Ovary (tissue), 9 donors: ENCODE measurements around the gene RAPGEF4. TPM values are rescaled to one million over a fixed set of nuclear protein-coding genes. Genes with fewer than 3 reads are reported as not detected.

Source experiments
- DNase-seq, 5 donors: peaks; one replicate each; pipeline ENCODE4 v3.0.0-alpha.2; 2019 to 2020
- H3K27ac ChIP-seq, 2 donors: fragments of 200-600 bp; one replicate each; pipeline versions ENCODE4 v1.5.1 to v1.8.0; 2019 to 2022
- H3K27me3 ChIP-seq: fragments of 200-600 bp; one replicate; pipeline ENCODE4 v1.8.0; 2022
- H3K36me3 ChIP-seq: fragments of 200-600 bp; sonication (generic); one replicate; pipeline ENCODE4 v1.5.1; 2019
- H3K4me1 ChIP-seq: one replicate; pipeline ENCODE4 v1.8.1; 2013; ENCODE audit warnings: mild to moderate bottlenecking, moderate library complexity; ENCODE audit not compliant: insufficient read depth
- H3K4me3 ChIP-seq: fragments of 200-600 bp; sonication (generic); one replicate; pipeline ENCODE4 v1.5.1; 2017
- H3K9me3 ChIP-seq, 2 donors: fragments of 200-600 bp in 1 of 2; sonication (generic) in 1 of 2; one replicate each; pipeline versions ENCODE4 v1.5.1 to v1.8.1; 2013 to 2019; ENCODE audit warnings: mild to moderate bottlenecking in 1 of 2, moderate library complexity in 1 of 2
- EP300 ChIP-seq: sonication (generic); formaldehyde crosslinking; IDR thresholded peaks from one replicate; pipeline ENCODE4 v1.6.1; 2017; ENCODE audit warnings: antibody characterized with exemption
- POLR2A ChIP-seq: fragments of 450-650 bp; IDR thresholded peaks from one replicate; pipeline ENCODE4 v1.6.1; 2017; ENCODE audit warnings: antibody characterized with exemption, mild to moderate bottlenecking, moderate library complexity
- WGBS, 3 donors: extraction: QIAGEN DNeasy Blood & Tissue Kit in 1 of 3; methylation state at CpG; one replicate each; pipeline versions ENCODE4 v1.1.5 to v1.1.7; 2013 to 2017; 5-methylcytosine and 5-hydroxymethylcytosine counted together
- intact Hi-C, 4 donors: fragments of 100-400 bp; cut with DNase I; formaldehyde crosslinking; loops; one replicate each; pipeline versions ENCODE4 v1.11.0 to v1.15.1; 2022 to 2023
- polyA plus RNA-seq, 2 donors: library from polyadenylated mRNA; stranded (reverse); fragments of 200-250 nt in 1 of 2; fragments of 350-450 nt in 1 of 2; fragmentation: Illumina TruSeq in 1 of 2; extraction: RNeasy Lipid Tissue Mini Kit (QIAGEN cat#74804) in 1 of 2; gene quantifications; one replicate each; pipeline ENCODE4 v1.2.3, GENCODE V29; 2013 to 2014
- total RNA-seq, 7 donors: library from RNA; depleted of rRNA in 2 of 7; stranded (reverse); fragments of >200 nt in 2 of 7; fragmentation: NEBNext Ultra II Directional in 3 of 7; extraction: Animal tissue kit (Norgen Biotek cat#: 25700) in 3 of 7; gene quantifications; one replicate each; pipeline versions ENCODE4 v1.1.0 to v1.2.4, GENCODE V29; 2016 to 2023
- TF ChIP-seq, protein P1 (sequence below), 3 donors: fragments of 450-650 bp in 2 of 3; fragments of 200-600 bp in 1 of 3; IDR thresholded peaks; one replicate each; pipeline versions ENCODE4 v1.5.1 to v1.8.0; 2016 to 2022; ENCODE audit warnings: antibody characterized with exemption in 3 of 3, mild to moderate bottlenecking in 1 of 3
- donor health status: DM: no; HTN: no; CAD: no; lungs with moderate emphysema.
- donor health status: DM: no; HTN: no; CAD: no.
- donor health status: Bipolar disorder and iron deficiency.
- donor health status: DM: yes; HTN: yes; CAD: no.
- donor health status: DM: no; HTN: no; CAD: no.
- donor health status: DM: yes; HTN: yes; CAD: no.

The RAPGEF4 gene
- total and polyA plus RNA-seq, 9 donors = 6.8 to 24.6 (median 8.3) TPM

DNA sequence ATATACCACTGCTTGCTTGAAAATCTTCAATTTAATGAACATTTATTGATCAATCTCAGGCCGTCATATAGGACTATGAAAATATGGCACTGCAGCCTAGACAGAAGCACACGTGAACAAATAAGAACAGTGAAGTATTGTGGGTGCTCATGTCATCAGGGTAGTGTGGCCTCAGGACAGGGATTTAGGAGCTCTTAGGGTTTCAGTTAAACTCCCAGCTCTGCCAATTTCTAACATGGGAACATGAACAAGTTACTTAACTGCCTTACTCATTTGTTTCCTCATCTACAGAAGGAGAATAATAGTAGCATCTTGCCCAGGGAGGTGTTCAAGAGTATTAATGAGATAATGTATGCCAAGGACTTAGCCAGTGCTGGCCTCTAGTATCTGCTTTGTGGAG, 194.0 kb downstream of the RAPGEF4 start:
- Histone ChIP-seq H3K9me3 (no peaks in the 10 kb centered on the region), H3K27me3 (no peaks in the 10 kb centered on the region), H3K36me3 (no peaks in the 10 kb centered on the region), H3K4me1 (peaks cover 4% of the 10 kb centered on the region), H3K4me3 (no peak overlapping the region), H3K27ac (no peak overlapping the region)
- 83 to 87% (median 86%) methylated on average over 2 of the region's 2 CpGs for WGBS, 3 donors
- no peak for DNase-seq
- TF ChIP-seq EP300 = no peak
- TF ChIP-seq, protein P1, sequence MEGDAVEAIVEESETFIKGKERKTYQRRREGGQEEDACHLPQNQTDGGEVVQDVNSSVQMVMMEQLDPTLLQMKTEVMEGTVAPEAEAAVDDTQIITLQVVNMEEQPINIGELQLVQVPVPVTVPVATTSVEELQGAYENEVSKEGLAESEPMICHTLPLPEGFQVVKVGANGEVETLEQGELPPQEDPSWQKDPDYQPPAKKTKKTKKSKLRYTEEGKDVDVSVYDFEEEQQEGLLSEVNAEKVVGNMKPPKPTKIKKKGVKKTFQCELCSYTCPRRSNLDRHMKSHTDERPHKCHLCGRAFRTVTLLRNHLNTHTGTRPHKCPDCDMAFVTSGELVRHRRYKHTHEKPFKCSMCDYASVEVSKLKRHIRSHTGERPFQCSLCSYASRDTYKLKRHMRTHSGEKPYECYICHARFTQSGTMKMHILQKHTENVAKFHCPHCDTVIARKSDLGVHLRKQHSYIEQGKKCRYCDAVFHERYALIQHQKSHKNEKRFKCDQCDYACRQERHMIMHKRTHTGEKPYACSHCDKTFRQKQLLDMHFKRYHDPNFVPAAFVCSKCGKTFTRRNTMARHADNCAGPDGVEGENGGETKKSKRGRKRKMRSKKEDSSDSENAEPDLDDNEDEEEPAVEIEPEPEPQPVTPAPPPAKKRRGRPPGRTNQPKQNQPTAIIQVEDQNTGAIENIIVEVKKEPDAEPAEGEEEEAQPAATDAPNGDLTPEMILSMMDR (IDR thresholded peaks at IDR 0.05) = no peak
- TF ChIP-seq POLR2A = no peak
- intact Hi-C loops = loop anchor here in 3 of 4 donors (5.0 to 10.0 kb wide), 3 partner anchors 65 to 122 kb away; no protein-coding TSS in a partner anchor

DNA sequence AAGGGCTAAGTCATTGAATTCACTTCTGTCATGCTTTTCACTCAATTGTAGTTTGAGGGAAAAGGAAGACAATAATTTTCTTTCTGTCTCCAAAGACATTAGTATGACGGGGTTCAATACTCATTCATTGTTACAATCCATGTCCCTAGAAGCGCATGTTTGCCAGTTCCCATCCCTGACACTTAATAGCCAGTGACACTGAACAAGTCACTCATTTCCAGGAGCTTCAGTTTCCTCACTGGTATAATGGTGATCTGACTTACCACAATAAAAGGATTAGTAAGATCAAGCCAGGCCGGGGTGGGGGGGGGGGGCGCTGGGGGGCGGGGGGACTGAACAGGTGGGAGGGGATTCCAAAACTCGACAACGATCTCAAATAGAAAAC, 195.2 kb downstream of the RAPGEF4 start:
- H3K36me3 ChIP-seq = no peaks in the 10 kb centered on the region
- H3K27ac ChIP-seq = no peak overlapping the region
- intact Hi-C loops = loop anchor here in 3 of 4 donors (5.0 to 10.0 kb wide), 3 partner anchors 66 to 124 kb away; no protein-coding TSS in a partner anchor
- H3K4me3 ChIP-seq = no peak overlapping the region
- no peaks in the 10 kb centered on the region for H3K9me3 ChIP-seq
- TF ChIP-seq POLR2A = no peak
- TF ChIP-seq, protein P1 (IDR thresholded peaks at IDR 0.05) = no peak
- no peak for TF ChIP-seq EP300
- WGBS, 3 donors = 29 to 33% (median 30%) methylated on average over 7 of the region's 7 CpGs
- H3K4me1 ChIP-seq = peaks cover 4% of the 10 kb centered on the region
- DNase-seq = no peak
- no peaks in the 10 kb centered on the region for H3K27me3 ChIP-seq

DNA sequence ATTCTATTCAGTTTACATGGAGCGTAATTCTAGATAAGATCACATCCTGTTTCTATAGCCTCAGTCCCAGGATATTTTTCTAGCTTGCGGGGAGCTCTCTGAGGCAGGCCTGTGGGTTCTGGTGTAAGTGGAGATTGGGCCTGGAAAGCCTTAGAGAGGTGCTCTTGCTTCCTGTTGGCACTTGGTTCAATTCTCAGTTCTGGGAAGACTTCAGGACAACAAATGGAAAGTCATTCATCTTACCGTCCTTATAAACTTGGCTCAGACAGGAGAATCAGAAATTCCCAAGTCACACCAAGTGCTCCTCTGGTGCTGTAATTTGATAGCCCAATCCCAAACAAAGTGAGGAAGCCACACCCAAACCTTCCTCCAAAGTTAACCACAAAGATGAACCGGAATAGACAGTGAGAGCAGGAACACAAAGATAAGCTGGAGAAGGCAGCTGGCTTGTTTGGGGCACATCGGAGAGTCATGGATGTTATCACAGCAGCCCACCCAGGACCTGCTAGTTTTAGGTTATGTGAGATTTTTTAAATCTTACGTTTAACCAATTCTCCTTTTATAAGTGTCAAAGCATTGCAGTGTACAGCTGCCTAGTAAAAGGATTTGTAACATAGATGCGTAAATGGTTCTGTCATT, 195.7 kb downstream of the RAPGEF4 start:
- Histone ChIP-seq H3K27ac (peak overlapping the region in 1 of 2 donors; percentile 29), H3K9me3 (no peaks in the 10 kb centered on the region), H3K4me3 (no peak overlapping the region), H3K36me3 (no peaks in the 10 kb centered on the region), H3K4me1 (peaks cover 4% of the 10 kb centered on the region), H3K27me3 (no peaks in the 10 kb centered on the region)
- intact Hi-C loops = loop anchor here in 3 of 4 donors (5.0 to 10.0 kb wide), 3 partner anchors 67 to 124 kb away; no protein-coding TSS in a partner anchor
- peak in 3 of 5 donors; percentile 23 to 25 (median 24) for DNase-seq
- WGBS, 3 donors = 12 to 20% (median 18%) methylated on average over 7 of the region's 7 CpGs
- TF ChIP-seq EP300 = no peak
- no peak for TF ChIP-seq POLR2A
- TF ChIP-seq, protein P1 (IDR thresholded peaks at IDR 0.05) = no peak

DNA sequence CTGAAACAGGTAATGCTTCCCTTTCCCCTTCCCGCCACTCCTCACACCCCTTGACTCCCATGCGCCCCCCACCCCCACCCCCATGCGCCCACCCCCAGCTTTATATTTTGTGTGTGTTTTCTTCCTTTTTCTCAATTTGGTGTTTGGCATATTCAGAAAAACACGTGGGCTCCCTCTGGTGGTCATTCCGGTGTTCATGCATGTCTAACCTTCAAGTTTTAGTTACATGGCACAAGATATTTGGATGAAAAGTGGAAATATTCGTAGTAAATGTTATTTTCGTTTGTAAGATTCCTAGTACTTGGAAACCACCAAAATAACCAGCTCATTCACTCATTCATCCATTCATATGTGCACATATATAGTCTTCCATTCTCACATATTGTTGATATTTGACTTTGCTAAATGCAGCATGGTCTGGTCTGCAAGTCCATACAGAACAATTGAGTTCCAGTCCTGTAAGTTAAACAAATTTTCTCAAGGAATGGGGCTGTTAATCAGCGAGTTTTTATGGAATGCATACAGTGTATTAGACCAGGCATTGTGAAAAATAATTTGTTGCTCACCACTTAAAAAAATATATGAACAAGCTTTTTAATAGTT, 196.4 kb downstream of the RAPGEF4 start:
- Histone ChIP-seq H3K9me3 (no peaks in the 10 kb centered on the region), H3K27ac (no peak overlapping the region), H3K4me1 (peaks cover 4% of the 10 kb centered on the region), H3K4me3 (no peak overlapping the region), H3K27me3 (no peaks in the 10 kb centered on the region), H3K36me3 (no peaks in the 10 kb centered on the region)
- no peak for TF ChIP-seq EP300
- TF ChIP-seq, protein P1 (IDR thresholded peaks at IDR 0.05) = peak in 2 of 3 donors; percentile 45 to 64
- intact Hi-C loops = loop anchor here in 3 of 4 donors (2.0 to 10.0 kb wide), 4 partner anchors 67 to 125 kb away; no protein-coding TSS in a partner anchor
- 1% methylated on average over 8 of the region's 8 CpGs for WGBS, 3 donors
- DNase-seq = peak; percentile 72 to 83 (median 75)
